Neural cell (in vitro differentiated cells): Measurements from ENCODE around the gene SLC41A1. TPM values are rescaled to one million over a fixed set of nuclear protein-coding genes. Genes with fewer than 3 reads are reported as not detected.

Experiments used
- H2AFZ ChIP-seq: fragments of 200-600, 300-800 bp; sonication (generic), shearing (Covaris generic); 2 replicates; pipeline ENCODE4 v1.6.0; 2014; ENCODE audit warnings: low read depth, mild to moderate bottlenecking, antibody characterized with exemption, low read length, moderate library complexity
- H3F3A ChIP-seq: fragments of 200-600 bp; shearing (Covaris generic); 2 replicates; pipeline ENCODE4 v1.6.1; 2016; ENCODE audit warnings: mild to moderate bottlenecking, moderate library complexity, mixed read lengths, antibody characterized with exemption, low read length; ENCODE audit not compliant: insufficient read depth, poor library complexity, severe bottlenecking
- H3K27ac ChIP-seq: fragments of 200-600, 300-800 bp; sonication (generic), shearing (Covaris generic); 2 replicates; pipeline ENCODE4 v1.5.1; 2014; ENCODE audit warnings: mild to moderate bottlenecking, low read length, moderate library complexity
- H3K27me3 ChIP-seq: fragments of 300-800, 200-600 bp; sonication (generic), shearing (Covaris generic); 2 replicates; pipeline ENCODE4 v1.6.0; 2014; ENCODE audit warnings: mild to moderate bottlenecking, low read depth, low read length, moderate library complexity; ENCODE audit not compliant: insufficient read depth
- H3K36me3 ChIP-seq: fragments of 300-800, 200-600 bp; sonication (generic), shearing (Covaris generic); 2 replicates; pipeline ENCODE4 v1.5.1; 2014; ENCODE audit warnings: mild to moderate bottlenecking, antibody characterized with exemption, low read length, moderate library complexity; ENCODE audit not compliant: insufficient read depth
- H3K4me2 ChIP-seq: fragments of 300-800, 200-600 bp; sonication (generic), shearing (Covaris generic); 2 replicates; pipeline ENCODE4 v1.6.0; 2014; ENCODE audit warnings: mild to moderate bottlenecking, low read length
- H3K4me3 ChIP-seq: fragments of 300-800, 200-600 bp; sonication (generic), shearing (Covaris generic); 2 replicates; pipeline ENCODE4 v1.5.1; 2014; ENCODE audit warnings: mild to moderate bottlenecking, low read length, moderate library complexity
- H3K79me2 ChIP-seq: fragments of 200-600 bp; shearing (Covaris generic); replicated peaks from 2 replicates; pipeline ENCODE4 v1.6.0; 2014; ENCODE audit warnings: mild to moderate bottlenecking, low read length, moderate library complexity; ENCODE audit not compliant: insufficient read depth
- H3K9ac ChIP-seq: fragments of 300-800, 200-600 bp; sonication (generic), shearing (Covaris generic); 2 replicates; pipeline ENCODE4 v1.6.1; 2016; ENCODE audit warnings: mild to moderate bottlenecking, low read length, mixed read lengths
- H3K9me2 ChIP-seq: fragments of 200-600 bp; shearing (Covaris generic); 2 replicates; pipeline ENCODE4 v1.6.1; 2016; ENCODE audit warnings: mild to moderate bottlenecking, low read length, mixed read lengths; ENCODE audit not compliant: insufficient read depth
- H3K9me3 ChIP-seq: fragments of 200-600, 300-800 bp; sonication (generic), shearing (Covaris generic); 2 replicates; pipeline ENCODE4 v1.6.1; 2016; ENCODE audit warnings: mild to moderate bottlenecking, mixed run types, low read length, moderate library complexity, mixed read lengths
- H4K20me1 ChIP-seq: fragments of 200-600 bp; shearing (Covaris generic); 2 replicates; pipeline ENCODE4 v1.6.1; 2016; ENCODE audit warnings: mild to moderate bottlenecking, mixed run types; ENCODE audit not compliant: insufficient read depth
- EP300 ChIP-seq: fragments of 450-650 bp; conservative IDR thresholded peaks from 2 replicates; pipeline ENCODE4 v1.6.1; 2014; ENCODE audit warnings: antibody characterized with exemption, mild to moderate bottlenecking, moderate library complexity; ENCODE audit not compliant: poor library complexity, severe bottlenecking
- EZH2 ChIP-seq: fragments of 200-600, 300-800 bp; shearing (Covaris generic), sonication (generic); IDR thresholded peaks from 2 replicates; pipeline ENCODE4 v1.6.1; 2014; ENCODE audit warnings: antibody characterized with exemption, low read length, borderline replicate concordance, mild to moderate bottlenecking; ENCODE audit not compliant: insufficient read depth, poor library complexity, severe bottlenecking
- MXI1 ChIP-seq: fragments of 450-650 bp; conservative IDR thresholded peaks from 2 replicates; pipeline ENCODE4 v1.6.1; 2014; ENCODE audit warnings: antibody characterized with exemption, mild to moderate bottlenecking; ENCODE audit not compliant: poor library complexity, severe bottlenecking
- POLR2AphosphoS5 ChIP-seq: IDR thresholded peaks from 2 replicates; pipeline ENCODE4 v1.6.1; 2012
- RAD21 ChIP-seq: fragments of 450-650 bp; conservative IDR thresholded peaks from 2 replicates; pipeline ENCODE4 v1.6.1; 2014; ENCODE audit warnings: antibody characterized with exemption, mild to moderate bottlenecking, moderate library complexity
- REST ChIP-seq: IDR thresholded peaks from 2 replicates; pipeline ENCODE4 v1.6.1; 2012; ENCODE audit warnings: borderline replicate concordance
- SMC3 ChIP-seq: fragments of 450-650 bp; conservative IDR thresholded peaks from 2 replicates; pipeline ENCODE4 v1.6.1; 2014; ENCODE audit warnings: antibody characterized with exemption, mild to moderate bottlenecking, moderate library complexity; ENCODE audit not compliant: poor library complexity
- TAF1 ChIP-seq: IDR thresholded peaks from 2 replicates; pipeline ENCODE4 v1.6.1; 2012; ENCODE audit warnings: low read depth
- polyA plus RNA-seq: library from polyadenylated mRNA; depleted of rRNA; stranded (reverse); fragments of >200 nt; gene quantifications from 2 replicates; pipeline ENCODE4 v1.2.3, GENCODE V29; 2014
- TF ChIP-seq, protein P1 (sequence below): fragments of 450-650 bp; IDR thresholded peaks from 2 replicates; pipeline ENCODE4 v1.5.1; 2014; ENCODE audit warnings: antibody characterized with exemption, mild to moderate bottlenecking, moderate library complexity; ENCODE audit not compliant: poor library complexity, severe bottlenecking

SLC41A1 gene
- polyA plus RNA-seq, 1 donor from 2014 or later, result 4.2 TPM

- TF ChIP-seq SMC3 (no peak), POLR2AphosphoS5 (no peak), RAD21 (no peak), EZH2 (no peak), MXI1 (no peak), TAF1 (no peak), REST (no peak), EP300 (no peak)
- TF ChIP-seq, protein P1, sequence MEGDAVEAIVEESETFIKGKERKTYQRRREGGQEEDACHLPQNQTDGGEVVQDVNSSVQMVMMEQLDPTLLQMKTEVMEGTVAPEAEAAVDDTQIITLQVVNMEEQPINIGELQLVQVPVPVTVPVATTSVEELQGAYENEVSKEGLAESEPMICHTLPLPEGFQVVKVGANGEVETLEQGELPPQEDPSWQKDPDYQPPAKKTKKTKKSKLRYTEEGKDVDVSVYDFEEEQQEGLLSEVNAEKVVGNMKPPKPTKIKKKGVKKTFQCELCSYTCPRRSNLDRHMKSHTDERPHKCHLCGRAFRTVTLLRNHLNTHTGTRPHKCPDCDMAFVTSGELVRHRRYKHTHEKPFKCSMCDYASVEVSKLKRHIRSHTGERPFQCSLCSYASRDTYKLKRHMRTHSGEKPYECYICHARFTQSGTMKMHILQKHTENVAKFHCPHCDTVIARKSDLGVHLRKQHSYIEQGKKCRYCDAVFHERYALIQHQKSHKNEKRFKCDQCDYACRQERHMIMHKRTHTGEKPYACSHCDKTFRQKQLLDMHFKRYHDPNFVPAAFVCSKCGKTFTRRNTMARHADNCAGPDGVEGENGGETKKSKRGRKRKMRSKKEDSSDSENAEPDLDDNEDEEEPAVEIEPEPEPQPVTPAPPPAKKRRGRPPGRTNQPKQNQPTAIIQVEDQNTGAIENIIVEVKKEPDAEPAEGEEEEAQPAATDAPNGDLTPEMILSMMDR, result no peak
- H3F3A ChIP-seq, result no peaks in the 10 kb centered on the region
- no peak overlapping the region for H3K4me2 ChIP-seq
- H3K27me3 ChIP-seq, result no peaks in the 10 kb centered on the region
- H3K4me3 ChIP-seq, result no peak overlapping the region
- no peaks in the 10 kb centered on the region for H3K79me2 ChIP-seq
- H3K9me2 ChIP-seq, result no peaks in the 10 kb centered on the region
- H3K36me3 ChIP-seq, result no peaks in the 10 kb centered on the region
- H3K27ac ChIP-seq, result no peak overlapping the region
- no peaks in the 10 kb centered on the region for H4K20me1 ChIP-seq
- no peak overlapping the region for H3K9ac ChIP-seq
- H3K9me3 ChIP-seq, result no peaks in the 10 kb centered on the region
- no peak overlapping the region for H2AFZ ChIP-seq
Measured at GRCh38 chr1:205827623-205828022, 14.6 kb upstream of the SLC41A1 start.

- Histone ChIP-seq H3K79me2 (no peaks in the 10 kb centered on the region), H3K9me3 (no peaks in the 10 kb centered on the region), H2AFZ (no peak overlapping the region), H3K4me2 (no peak overlapping the region), H3F3A (no peaks in the 10 kb centered on the region), H4K20me1 (no peaks in the 10 kb centered on the region), H3K9me2 (no peaks in the 10 kb centered on the region), H3K27ac (no peak overlapping the region), H3K9ac (no peak overlapping the region), H3K4me3 (no peak overlapping the region), H3K36me3 (no peaks in the 10 kb centered on the region), H3K27me3 (no peaks in the 10 kb centered on the region)
- no peak for TF ChIP-seq SMC3
- TF ChIP-seq REST, result no peak
- TF ChIP-seq EZH2, result no peak
- TF ChIP-seq TAF1, result no peak
- TF ChIP-seq RAD21, result no peak
- TF ChIP-seq, protein P1, result no peak
- TF ChIP-seq POLR2AphosphoS5, result no peak
- no peak for TF ChIP-seq EP300
- TF ChIP-seq MXI1, result no peak
Measured at GRCh38 chr1:205826995-205827394, 14.0 kb upstream of the SLC41A1 start.
